ENCODE results near the gene PRPF18.

DNA sequence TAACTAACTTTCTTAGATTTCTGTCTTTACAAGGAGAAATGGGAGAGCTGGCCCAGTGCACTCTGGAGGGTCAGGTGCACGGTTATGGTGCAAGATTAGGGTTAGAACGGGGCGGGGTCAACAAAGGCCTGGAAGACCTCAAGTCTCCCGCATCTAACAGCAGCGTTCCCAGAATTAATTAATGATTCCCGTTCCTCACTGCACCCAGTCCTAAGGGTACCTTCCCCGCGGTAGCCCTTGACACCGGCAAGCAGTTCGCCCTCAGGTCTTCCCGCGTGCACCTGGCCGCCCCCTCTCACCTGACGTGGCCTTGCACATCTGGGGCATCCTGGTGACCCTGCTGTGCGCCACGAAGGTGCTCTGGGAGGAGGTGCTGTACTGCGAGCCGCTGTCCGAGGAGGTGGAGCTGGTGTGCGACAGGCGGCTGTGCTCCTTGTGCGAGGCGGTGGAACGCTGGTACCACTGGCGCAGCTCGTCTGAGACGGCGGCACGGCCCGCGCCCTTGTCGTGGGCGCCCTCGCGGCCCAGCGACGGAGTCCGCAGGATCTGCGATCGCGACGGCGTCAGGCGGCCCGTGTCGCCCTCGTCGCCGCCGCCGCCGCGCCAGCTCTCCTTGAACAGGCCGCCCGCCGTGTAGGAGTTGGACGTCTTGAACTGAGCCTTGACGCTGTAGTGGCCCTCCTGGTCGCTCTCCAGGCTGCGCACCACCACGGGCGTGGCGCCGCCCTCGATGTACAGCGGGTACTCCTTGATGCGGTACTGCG is 69.8 kb downstream of the PRPF18 start:
- TF ChIP-seq CTCF (IDR thresholded peaks at IDR 0.05) (no peak), POLR2AphosphoS5 (IDR thresholded peaks at IDR 0.05) (no peak), EP300 (IDR thresholded peaks at IDR 0.05) (no peak)
